ENCODE data around the gene KIF13A.

DNA sequence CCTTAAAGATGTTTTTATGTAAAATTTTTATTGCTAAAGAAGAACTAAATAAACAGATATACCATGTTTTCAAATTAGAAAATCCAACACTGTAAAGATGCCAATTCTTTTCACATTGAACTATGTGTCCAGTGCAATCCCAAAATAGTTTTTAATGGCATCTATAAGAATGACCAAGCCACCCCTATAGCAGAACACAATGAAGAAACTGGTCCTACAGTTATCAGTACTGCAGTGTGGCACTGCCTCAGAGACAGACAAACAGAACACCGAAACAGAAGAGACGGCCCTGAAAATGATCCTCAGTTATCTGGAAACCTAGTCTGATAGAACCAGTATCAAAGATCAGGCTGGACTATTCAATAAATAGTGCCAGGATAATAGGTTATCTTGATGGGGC, 41.9 kb downstream of the KIF13A start:
- TF ChIP-seq, protein P1, sequence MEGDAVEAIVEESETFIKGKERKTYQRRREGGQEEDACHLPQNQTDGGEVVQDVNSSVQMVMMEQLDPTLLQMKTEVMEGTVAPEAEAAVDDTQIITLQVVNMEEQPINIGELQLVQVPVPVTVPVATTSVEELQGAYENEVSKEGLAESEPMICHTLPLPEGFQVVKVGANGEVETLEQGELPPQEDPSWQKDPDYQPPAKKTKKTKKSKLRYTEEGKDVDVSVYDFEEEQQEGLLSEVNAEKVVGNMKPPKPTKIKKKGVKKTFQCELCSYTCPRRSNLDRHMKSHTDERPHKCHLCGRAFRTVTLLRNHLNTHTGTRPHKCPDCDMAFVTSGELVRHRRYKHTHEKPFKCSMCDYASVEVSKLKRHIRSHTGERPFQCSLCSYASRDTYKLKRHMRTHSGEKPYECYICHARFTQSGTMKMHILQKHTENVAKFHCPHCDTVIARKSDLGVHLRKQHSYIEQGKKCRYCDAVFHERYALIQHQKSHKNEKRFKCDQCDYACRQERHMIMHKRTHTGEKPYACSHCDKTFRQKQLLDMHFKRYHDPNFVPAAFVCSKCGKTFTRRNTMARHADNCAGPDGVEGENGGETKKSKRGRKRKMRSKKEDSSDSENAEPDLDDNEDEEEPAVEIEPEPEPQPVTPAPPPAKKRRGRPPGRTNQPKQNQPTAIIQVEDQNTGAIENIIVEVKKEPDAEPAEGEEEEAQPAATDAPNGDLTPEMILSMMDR (IDR thresholded peaks at IDR 0.05; ENCODE audit: low read depth, low read length, missing input control): no peak
- TF ChIP-seq SP1 (IDR thresholded peaks at IDR 0.05) (no peak), RXRA (IDR thresholded peaks at IDR 0.05) (no peak), YY1 (IDR thresholded peaks at IDR 0.05) (no peak)
- TF ChIP-seq, protein P2, sequence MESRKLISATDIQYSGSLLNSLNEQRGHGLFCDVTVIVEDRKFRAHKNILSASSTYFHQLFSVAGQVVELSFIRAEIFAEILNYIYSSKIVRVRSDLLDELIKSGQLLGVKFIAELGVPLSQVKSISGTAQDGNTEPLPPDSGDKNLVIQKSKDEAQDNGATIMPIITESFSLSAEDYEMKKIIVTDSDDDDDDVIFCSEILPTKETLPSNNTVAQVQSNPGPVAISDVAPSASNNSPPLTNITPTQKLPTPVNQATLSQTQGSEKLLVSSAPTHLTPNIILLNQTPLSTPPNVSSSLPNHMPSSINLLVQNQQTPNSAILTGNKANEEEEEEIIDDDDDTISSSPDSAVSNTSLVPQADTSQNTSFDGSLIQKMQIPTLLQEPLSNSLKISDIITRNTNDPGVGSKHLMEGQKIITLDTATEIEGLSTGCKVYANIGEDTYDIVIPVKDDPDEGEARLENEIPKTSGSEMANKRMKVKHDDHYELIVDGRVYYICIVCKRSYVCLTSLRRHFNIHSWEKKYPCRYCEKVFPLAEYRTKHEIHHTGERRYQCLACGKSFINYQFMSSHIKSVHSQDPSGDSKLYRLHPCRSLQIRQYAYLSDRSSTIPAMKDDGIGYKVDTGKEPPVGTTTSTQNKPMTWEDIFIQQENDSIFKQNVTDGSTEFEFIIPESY (IDR thresholded peaks at IDR 0.05): no peak
- TF ChIP-seq, protein P3, sequence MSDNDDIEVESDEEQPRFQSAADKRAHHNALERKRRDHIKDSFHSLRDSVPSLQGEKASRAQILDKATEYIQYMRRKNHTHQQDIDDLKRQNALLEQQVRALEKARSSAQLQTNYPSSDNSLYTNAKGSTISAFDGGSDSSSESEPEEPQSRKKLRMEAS (IDR thresholded peaks at IDR 0.05): no peak
